ENCODE data around the gene CHFR.
"Not testable (repeated sequence)": the region's sequence is repeated elsewhere in the genome, so short reads cannot be mapped to it uniquely, and the experiment has no call there.

CHFR gene, protein sequence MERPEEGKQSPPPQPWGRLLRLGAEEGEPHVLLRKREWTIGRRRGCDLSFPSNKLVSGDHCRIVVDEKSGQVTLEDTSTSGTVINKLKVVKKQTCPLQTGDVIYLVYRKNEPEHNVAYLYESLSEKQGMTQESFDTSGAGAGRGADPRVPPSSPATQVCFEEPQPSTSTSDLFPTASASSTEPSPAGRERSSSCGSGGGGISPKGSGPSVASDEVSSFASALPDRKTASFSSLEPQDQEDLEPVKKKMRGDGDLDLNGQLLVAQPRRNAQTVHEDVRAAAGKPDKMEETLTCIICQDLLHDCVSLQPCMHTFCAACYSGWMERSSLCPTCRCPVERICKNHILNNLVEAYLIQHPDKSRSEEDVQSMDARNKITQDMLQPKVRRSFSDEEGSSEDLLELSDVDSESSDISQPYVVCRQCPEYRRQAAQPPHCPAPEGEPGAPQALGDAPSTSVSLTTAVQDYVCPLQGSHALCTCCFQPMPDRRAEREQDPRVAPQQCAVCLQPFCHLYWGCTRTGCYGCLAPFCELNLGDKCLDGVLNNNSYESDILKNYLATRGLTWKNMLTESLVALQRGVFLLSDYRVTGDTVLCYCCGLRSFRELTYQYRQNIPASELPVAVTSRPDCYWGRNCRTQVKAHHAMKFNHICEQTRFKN
- total RNA-seq = 132 to 133 reads per million in 2 donors

DNA sequence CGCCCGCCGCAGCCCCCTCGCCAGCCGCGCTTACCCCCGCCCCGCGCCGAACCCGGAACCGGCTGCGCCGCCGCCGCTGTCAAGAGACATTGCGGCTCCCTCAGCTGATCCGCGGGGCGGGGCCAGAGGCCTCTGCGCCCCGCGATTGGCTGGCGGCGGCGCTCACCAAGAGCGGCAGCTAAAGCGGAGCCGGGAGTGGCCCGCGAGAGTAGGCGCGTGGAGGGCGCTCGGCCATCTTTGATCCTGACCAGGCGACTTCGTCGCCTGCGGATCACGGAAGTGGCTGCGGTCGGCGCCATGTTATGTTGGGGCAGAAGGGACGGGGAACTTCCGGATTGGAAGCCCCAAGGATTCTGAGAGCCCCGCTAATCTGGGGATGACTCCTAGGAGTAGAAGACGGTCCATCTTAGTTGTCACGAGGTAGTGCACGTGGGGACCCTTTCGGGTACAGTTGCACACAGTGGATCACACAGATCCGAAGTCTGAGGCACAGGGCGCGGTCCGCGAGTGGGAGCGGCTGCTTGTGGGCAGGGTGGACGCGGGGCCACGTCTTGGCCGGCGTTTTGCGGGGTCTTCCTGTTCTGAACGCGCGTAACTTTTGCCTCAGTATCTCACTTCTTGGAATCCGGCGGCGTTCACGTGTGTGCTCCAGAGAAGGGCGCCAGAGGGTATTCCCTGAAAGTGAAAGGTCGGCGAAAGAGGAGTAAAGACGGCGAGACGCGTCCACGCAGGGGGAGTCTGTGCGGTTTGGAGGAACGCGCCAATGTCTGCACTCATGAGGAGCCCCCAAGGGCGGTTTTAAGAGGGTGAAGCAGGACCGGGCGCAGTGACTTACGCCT is at the start of gene CHFR:
Gene CHFR (minus strand): TSS at position 93 of the 839 bp plus-strand sequence. CDS start 277 bp downstream, outside the sequence.
- peak; percentile 95 for DNase-seq

DNA sequence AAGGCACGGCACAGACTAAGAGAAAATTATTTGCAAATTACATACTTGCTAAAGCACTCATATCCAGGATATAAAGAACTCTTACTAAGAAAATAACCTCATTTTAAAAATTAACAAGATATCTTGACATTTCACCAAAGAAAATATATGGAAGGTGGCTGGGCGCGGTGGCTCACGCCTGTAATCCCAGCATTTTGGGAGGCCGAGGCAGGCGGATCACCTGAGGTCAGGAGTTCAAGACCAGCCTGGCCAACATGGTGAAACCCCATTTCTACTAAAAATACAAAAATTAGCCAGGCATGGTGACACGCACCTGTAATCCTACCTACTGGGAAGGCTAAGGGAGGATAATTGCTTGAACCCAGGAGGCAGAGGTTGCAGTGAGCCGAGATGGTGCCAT is 49.5 kb upstream of the CHFR start:
- not testable (repeated sequence) for DNase-seq

DNA sequence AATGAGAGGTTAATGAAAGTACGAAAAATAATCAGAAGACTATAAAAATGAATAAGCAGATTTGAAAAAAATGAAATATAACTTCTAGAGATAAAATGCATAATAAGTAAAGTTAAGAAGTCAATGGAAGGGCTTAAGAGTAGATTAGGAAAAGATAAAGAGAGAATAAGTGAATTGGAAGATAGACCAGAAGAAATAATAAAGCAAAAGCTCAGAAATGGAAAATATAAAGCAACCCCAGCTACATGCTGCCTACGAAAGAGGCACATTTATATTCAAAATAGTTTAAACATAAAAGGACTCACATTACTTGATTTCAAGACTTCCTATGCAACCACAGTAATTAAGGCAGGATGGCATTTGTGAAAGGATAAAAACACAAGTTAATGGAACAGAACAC is 48.8 kb upstream of the CHFR start:
- DNase-seq = no peak

DNA sequence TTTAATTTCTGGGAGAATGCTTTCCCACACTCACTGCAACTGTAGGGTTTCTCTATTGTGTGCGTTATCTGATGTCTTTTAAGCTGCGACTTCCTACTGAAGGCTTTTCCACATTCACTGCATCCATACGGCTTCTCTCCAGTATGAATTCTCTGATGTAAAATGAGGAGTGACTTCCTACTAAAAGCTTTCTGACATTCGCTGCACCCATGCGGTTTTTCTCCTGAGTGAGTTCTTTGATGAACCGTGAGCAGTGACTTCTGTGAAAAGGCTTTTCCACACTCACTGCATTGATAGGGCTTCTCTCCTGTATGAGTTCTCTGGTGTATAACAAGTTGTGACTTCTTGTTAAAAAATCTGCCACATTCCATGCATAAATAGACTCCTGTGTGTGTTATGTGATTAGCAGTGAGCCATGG is 39.0 kb upstream of the CHFR start:
- no peak for DNase-seq

DNA sequence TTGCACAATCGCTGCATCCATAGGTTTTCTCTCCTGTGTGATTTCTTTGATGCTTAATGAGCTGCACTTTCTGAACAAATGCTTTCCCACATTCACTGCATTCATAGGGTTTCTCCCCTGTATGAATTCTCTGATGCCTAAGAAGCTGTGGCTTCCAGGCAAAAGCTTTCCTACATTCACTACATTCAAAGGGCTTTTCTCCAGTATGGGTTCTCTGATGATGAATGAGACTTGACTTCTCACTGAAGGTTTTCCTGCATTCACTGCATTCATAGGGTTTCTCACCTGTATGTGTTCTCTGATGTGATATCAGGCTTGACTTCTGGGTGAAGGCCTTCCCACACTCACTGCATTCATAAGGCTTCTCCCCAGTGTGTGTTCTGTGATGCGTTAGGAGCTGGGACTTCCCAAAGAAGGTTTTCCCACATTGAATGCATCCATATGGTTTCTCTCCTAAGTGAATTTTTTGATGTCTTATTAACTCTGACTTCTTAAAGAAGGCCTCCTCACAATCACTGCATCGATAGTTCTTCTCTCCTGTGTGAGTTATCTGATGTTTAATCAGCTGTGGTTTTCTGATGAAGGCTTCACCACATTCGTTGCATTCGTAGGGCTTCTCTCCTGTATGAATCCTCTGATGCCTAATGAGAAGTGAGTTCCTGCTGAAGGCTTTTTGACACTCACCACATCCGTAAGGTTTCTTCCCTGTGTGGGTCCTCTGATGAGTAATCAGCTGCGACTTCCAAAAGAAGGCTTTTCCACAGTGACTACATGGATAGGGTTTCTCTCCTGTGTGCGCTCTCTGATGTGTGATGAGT is 38.4 kb upstream of the CHFR start:
- DNase-seq = no peak

DNA sequence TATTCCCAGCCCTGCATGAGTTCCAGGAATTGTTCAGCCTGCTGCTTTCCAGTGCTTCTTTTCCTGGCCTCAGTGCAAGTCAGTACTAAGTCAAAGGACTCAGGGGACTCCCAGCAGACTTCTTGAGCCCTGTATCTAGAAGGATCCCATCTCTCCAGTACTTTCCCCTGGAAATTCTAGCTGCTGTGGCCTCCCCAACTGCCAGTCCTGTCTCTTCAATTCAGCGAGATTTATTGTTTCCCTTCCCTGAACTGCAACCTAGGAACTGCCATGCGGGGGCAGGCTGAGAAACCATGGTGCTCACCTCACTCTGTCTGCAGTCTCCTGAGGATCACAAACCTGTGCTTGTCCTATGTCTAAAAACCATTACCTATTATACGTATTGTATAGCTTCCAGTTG is 37.0 kb upstream of the CHFR start:
- DNase-seq = no peak

DNA sequence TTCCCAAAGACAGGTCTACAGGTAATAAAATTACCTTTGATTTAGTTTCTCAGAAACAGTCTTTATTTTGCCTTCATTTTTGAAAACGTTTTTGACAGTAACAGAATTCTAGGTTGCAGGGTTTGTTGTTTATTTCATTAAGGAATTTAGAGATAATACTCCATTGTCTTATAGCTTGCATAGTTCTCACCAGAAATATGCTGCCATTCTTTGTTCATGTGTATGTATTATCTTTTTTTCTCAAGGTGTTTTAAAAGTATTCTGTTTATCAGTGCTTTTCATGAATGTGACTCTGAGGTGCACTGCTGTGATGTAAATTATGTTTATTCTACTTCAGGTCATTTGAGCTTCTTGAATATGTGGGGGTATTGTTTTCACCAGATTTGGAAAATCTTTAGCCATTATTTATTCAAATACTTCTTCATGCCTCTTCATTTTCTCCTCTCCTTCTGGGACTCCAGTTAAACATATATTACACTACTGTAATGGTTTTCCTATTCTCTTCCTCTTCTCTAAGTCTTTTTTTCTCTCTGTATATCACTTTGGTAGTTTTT is 36.0 kb upstream of the CHFR start:
- DNase-seq = no peak

DNA sequence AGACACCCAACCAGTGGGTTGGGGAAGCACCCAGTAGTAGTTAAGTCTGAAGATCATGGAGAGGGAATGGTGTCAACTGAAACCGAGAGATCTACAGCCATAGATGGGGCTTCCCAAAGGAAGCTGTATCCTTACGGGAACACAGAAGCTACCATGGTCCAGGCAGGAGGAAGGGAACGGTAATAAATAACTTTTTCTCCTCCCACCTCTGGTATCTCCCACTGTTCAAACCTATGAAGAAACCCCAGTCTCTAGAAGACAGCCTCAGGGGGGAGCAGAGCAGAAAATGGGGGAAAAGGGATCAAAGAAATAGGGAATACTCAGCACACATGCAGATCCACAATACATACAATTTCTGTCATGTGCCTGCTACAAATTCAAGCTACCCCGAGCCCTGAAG is 35.3 kb upstream of the CHFR start:
- DNase-seq = no peak

DNA sequence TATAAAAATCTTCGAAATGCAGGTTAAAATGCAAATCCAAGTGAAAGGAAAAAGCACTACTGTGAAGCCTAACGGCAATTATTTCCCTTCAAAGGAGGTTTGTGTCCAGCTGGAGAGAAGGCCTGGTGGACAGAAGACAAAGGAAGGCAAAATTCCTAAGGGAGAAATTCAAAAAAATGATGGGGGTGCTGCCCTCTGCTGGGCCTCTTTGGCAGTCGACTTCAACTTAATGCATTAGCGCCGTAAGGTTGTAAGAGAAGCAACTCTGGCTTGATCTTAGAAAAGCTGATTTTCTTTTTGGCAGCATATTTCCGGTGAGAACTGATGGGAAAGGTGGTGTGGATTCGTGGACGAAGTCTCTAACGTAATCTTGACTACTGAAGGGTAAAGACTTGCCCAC is 34.3 kb upstream of the CHFR start:
- no peak for DNase-seq

DNA sequence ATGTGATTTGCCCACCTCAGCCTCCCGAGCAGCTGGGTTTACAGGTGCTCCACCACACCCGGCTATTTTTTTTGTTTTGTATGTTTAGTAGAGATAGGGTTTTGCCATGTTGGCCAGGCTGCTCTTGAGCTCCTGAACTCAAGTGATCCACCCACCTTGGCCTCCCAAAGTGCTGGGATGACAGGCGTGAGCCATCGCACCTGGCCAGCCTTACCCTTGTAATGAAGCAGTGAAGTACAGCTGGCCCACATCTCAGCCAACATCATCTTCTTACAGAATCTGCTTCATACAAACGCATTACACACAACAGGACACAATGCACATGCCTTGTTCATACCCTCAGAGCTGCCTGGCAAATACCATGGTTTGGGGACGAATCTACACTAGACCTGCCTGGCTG is 31.3 kb upstream of the CHFR start:
- no peak for DNase-seq

DNA sequence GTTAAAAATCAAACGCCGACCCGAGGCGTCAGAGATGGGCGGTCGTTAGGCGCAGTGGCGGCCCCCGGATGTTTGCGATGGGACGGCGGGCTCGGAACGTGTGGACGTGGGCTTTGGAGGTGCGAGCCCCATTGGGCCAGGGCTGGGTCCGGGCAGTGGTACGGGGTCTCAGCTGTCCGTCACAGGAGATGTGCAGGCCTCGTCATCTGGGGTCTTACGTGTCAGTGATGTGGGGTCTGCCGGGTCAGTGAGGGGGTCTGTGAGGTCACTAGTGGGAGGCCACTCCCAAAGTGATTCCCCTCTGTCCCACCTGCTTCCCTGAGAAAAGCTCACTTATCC is 21.6 kb upstream of the CHFR start:
- no peak for DNase-seq

DNA sequence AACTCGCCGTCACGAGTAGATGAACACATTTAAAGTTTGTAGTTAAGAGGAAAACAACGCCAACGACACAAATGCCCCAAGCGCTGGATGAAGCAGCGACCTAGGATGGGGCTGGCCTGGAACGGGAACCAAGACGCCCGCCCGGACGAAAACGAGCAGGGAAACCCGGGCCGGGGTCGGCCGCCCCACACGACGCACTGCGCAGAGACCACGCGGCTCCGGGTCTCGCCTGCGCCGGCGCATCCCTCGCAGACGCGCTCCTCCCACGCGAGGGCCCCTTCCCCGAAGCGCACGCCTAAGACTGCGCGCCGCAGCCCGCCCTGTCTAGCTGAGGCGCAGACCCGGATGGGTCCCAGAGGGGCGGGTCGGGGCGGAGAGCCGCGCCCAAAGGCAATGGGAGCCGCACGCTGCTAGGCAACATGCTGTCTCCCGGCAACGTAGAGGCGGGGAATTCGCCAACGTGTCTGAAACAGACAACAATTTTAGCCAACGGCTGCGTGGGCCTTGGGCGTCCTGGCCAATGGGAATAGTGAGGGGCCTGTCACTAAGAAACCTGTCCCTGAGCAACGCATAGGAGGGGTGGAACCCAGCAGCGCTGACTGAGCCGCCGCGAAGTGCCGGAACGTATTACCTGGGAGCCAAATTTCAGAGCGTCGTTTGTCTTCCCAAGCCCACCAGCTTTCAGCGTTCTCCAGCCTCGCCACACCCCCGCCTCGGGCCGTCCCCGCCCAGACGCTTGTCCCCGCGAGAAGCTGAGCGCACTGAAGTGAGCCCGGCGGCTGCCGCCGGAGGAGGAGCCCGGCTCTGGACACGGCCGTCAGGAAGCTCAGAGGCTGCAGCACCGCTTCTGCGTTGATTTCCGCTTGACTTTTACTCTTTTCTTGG is 21.0 kb upstream of the CHFR start:
- DNase-seq = peak; percentile 53

DNA sequence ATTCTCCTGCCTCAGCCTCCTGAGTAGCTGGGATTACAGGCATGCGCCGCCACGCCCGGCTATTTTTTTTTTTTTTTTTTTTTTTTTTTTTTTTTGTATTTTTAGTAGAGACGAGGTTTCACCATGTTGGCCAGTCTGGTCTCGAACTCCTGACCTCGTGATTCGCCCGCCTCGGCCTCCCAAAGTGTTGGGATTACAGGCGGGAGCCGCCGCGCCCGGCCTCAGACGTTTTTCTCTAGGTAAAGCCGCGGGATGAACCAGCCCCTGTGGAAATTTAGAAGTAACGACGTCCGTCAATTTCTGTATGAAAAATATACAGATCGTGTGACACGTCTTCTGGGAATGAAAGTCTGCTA is 20.4 kb upstream of the CHFR start:
- DNase-seq = not testable (repeated sequence)

DNA sequence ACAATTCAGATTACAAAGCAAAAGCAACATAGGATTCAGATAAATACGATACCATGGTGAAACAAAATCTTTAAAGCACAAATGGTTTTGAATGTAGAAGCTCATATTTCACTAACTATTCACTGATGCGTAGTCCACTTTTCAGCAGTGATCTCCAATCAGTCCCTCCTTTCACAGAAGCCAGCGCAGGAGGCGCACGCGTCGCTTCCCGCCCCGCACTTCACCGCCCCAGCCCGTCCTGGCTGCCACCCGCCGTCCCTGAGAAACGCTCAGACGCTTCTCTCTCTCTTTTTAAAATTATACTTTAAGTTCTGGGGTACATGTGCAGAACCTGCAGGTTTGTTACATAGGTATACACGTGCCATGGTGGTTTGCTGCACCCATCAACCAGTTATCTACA is 19.8 kb upstream of the CHFR start:
- no peak for DNase-seq

DNA sequence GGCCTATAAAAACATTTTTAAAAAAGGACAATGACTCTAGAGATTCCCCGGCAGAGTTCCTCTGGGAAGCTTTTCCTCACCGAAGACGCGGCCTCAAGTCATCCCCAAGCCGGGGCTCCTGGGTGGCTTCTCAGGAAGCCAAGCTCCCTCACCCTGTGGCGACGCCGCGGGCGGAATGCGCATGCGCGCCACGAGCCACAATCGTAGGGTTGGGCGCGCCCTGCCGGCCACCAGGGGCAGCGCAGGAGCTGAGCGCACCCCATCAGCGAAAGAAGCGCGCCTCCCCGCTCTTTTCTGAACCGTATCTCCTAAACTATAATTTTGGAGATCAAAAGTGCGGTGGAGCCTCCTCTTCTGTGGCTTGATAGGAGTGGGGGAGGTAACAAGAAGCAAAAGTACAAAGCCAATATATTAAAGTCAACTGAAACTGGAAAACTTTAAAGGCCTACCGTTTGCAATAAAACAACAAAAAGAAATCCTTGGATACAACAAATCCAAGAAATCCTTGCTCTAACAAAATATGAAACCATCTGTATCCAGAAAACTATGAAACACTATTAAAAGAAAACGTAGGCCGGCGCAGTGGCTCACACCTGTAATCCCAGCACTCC is 17.4 kb upstream of the CHFR start:
- peak; percentile 59 for DNase-seq

DNA sequence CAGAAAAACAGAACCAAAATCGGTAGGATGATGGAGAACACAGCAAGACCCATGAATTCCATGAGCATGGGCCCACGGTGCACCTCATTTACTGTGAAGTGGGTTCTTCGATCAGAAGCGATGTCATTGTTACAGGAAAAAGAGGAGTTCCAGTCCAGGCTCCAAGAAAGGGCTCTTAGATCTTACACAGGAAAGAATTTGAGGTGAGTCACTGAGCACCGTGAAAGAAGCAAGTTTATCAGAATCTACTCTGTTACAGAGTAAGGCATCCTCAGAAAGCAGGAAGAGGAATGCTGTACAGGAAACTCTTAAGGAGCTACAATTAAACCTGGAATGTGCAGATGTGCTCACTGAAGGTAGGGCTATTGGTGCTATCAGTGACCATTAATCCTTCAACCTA is 11.6 kb upstream of the CHFR start:
- DNase-seq = no peak

DNA sequence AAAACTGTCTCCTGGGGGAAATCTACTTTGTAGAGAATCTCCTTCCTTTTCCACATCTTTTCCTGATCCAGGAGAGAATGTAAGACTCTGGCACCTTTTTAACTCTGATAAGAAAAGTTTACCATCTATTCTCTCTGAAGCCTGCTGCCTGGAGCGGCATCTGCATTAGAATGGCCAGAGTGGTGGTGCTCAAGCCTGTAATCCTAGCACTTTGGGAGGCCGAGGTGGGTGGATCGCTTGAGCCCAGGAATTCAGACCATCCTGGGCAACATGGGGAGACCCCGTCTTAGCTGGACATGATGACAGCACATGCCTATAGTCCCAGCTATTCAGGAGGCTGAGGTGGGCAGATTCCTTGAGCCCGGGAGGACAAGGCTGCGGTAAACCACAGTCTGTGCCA is 1.4 kb upstream of the CHFR start:
- no peak for DNase-seq

DNA sequence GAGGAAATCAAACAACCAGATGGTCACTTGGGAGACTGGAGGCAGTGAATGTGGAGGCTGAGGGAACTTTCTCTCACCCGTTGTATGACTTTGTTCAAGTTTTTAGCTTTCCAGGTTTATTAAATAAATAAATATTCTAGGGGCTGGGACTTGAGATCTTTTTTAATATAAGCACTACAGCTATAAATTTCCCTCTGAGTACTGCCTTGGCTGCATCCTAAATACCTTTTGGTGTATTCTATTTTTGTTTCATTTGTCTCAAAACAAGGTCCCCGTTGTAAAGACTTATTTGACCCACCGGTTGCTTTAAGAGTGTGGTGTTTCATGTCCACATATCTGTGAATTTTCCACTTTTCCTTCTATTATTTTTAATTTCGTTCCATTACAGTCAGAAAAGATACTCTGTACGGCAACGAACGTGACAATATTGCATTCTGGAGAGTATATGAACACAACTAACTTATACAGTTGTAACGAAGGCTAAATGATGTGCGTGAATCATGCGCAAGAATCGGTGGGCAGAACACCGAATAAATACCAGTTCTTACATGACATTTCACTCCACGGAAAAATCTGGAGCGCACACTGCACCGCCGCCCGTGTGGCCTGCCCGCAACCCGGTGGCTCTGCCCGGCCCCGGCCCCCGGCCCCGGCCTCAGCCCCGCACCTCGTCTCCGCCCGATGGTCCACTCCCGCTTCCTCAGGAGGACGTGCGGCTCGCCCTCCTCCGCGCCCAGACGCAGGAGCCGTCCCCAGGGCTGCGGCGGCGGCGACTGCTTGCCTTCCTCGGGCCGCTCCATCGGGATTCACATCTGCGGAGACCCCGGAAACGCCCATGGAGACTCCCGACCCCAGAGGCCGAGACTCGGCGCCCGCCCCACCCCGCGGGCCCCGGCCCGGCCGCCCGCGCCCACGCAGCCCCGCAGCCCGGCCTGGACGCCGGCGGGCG is 602 bp downstream of the CHFR start:
- DNase-seq = no peak

DNA sequence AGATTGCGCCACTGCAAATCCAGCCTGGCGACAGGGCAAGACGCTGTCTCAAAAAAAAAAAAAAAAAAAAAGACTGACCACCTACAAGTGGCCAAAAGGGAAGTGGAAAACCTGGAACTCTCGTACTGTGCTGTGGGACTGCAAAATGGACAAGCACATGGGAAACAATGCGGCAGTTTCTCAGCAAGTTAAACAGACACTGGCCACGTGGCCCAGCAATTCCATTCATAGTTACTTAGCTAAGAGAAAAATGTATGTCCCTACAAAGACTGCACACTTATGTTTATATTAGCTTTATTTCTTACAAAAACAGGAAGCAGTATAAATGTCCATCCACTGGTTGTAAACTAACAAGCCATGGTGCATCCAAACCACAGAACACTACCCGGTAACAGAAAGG is 5.6 kb downstream of the CHFR start:
- no peak for DNase-seq

DNA sequence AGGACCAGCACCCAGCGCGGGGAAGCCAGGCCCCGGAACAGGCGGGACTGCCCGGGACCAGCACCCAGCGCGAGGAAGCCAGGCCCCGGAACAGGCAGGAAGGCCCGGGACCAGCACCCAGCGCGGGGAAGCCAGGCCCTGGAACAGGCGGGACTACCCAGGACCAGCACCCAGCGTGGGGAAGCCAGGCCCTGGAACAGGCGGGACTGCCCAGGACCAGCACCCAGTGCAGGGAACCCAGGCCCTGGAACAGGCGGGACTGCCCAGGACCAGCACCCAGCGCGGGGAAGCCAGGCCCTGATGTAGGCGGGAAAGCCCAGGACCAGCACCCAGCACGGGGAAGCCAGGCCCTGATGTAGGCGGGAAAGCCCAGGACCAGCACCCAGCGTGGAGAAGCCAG is 12.8 kb downstream of the CHFR start:
- not testable (repeated sequence) for DNase-seq
